Measurements from ENCODE around the gene FKBP9.
"Not testable (repeated sequence)": the region's sequence is repeated elsewhere in the genome, so short reads cannot be mapped to it uniquely, and the experiment has no call there.

FKBP9 gene

GRCh38 chr7:32943252-32944030 is 13.8 kb upstream of the FKBP9 start:
- Histone ChIP-seq H3K27me3 (replicated peaks) (no peaks in the 10 kb centered on the region), H3K4me3 (ENCODE audit: low read depth, low read length) (peak overlapping the region; percentile 80), H3K27ac (no peak overlapping the region), H3K36me3 (replicated peaks) (no peaks in the 10 kb centered on the region)
- in situ Hi-C loops (cut with HindIII; ENCODE audit: low pct_ligation_motif_present, low sequenced_read_pairs): no loop called here
- no peak for TF ChIP-seq CTCF (IDR thresholded peaks at IDR 0.05; ENCODE audit: low read depth, low read length, missing control alignments)
- DNase-seq: no peak

GRCh38 chr7:32947420-32947983 is 9.7 kb upstream of the FKBP9 start:
- no peaks in the 10 kb centered on the region for H3K36me3 ChIP-seq (replicated peaks)
- in situ Hi-C loops (cut with HindIII; ENCODE audit: low pct_ligation_motif_present, low sequenced_read_pairs): no loop called here
- DNase-seq: no peak
- H3K27ac ChIP-seq: no peak overlapping the region
- no peaks in the 10 kb centered on the region for H3K27me3 ChIP-seq (replicated peaks)
- no peak for TF ChIP-seq CTCF (IDR thresholded peaks at IDR 0.05; ENCODE audit: low read depth, low read length, missing control alignments)
- no peak overlapping the region for H3K4me3 ChIP-seq (ENCODE audit: low read depth, low read length)

DNA sequence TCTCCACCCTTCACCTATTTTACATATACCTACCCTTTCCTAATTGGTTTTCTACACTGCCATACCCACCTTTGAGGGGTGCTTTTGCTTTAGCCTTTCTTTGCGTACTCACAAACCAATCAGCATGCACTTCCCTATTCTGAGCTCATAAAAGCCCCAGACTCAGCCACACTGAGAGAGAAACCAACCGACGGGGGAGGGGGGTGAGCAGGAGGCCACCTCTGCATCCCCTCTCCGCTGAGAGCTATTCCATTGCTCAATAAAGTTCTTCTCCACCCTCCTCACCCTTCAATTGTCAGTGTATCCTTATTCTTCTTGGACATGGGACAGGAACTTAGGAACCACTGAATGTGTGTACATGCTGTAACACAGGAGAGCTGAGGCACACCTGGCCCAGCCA is 9.0 kb upstream of the FKBP9 start:
- TF ChIP-seq CTCF (IDR thresholded peaks at IDR 0.05; ENCODE audit: low read depth, low read length, missing control alignments): no peak
- Histone ChIP-seq H3K27ac (no peak overlapping the region), H3K27me3 (replicated peaks) (no peaks in the 10 kb centered on the region), H3K4me3 (ENCODE audit: low read depth, low read length) (no peak overlapping the region), H3K36me3 (replicated peaks) (no peaks in the 10 kb centered on the region)
- in situ Hi-C loops (cut with HindIII; ENCODE audit: low pct_ligation_motif_present, low sequenced_read_pairs): no loop called here
- no peak for DNase-seq

- H3K36me3 ChIP-seq (replicated peaks): no peaks in the 10 kb centered on the region
- no peak for DNase-seq
Measured at GRCh38 chr7:32952876-32953275, 4.4 kb upstream of the FKBP9 start.

GRCh38 chr7:32958046-32959025 is 1.1 kb downstream of the FKBP9 start:
- DNase-seq: peak; percentile 45
- TF ChIP-seq CTCF (IDR thresholded peaks at IDR 0.05; ENCODE audit: low read depth, low read length, missing control alignments): no peak
- no peaks in the 10 kb centered on the region for H3K27me3 ChIP-seq (replicated peaks)
- in situ Hi-C loops (cut with HindIII; ENCODE audit: low pct_ligation_motif_present, low sequenced_read_pairs): no loop called here
- no peaks in the 10 kb centered on the region for H3K36me3 ChIP-seq (replicated peaks)
- H3K27ac ChIP-seq: peak overlapping the region; percentile 78
- H3K4me3 ChIP-seq (ENCODE audit: low read depth, low read length): peak overlapping the region; percentile 83

More at GRCh38 chr7:32952876-32953275, 4.4 kb upstream of the FKBP9 start:
- no peaks in the 10 kb centered on the region for H3K27me3 ChIP-seq (replicated peaks)
- no peak overlapping the region for H3K27ac ChIP-seq
- no peak overlapping the region for H3K4me3 ChIP-seq (ENCODE audit: low read depth, low read length)
- in situ Hi-C loops (cut with HindIII; ENCODE audit: low pct_ligation_motif_present, low sequenced_read_pairs): no loop called here
- TF ChIP-seq CTCF (IDR thresholded peaks at IDR 0.05; ENCODE audit: low read depth, low read length, missing control alignments): no peak

GRCh38 chr7:32963880-32964301 is 6.7 kb downstream of the FKBP9 start:
- H3K27ac ChIP-seq; H3K4me3 ChIP-seq (ENCODE audit: low read depth, low read length); H3K36me3 ChIP-seq (replicated peaks); in situ Hi-C loops (cut with HindIII; ENCODE audit: low pct_ligation_motif_present, low sequenced_read_pairs); H3K27me3 ChIP-seq (replicated peaks); DNase-seq: not testable (repeated sequence)
